ENCODE measurements around the gene MMP23B. TPM values are rescaled to one million over a fixed set of nuclear protein-coding genes. Genes with fewer than 3 reads are reported as not detected.

MMP23B gene
- total and polyA plus RNA-seq, 10 of the 15 experiments (the other 5 are each of a cell fraction or from before 2014, with no cell fraction given): 0.25 to 0.76 (median 0.34) TPM; not detected in 4

- no peak for TF ChIP-seq NFIC (IDR thresholded peaks at IDR 0.05; ENCODE audit: low read depth, low read length)
- no peak for TF ChIP-seq E2F8 (IDR thresholded peaks at IDR 0.05; ENCODE audit: low read depth, partially characterized antibody)
- TF ChIP-seq KAT2A (conservative IDR thresholded peaks at IDR 0.05; ENCODE audit: control insufficient read depth, low read depth, low read length): no peak
- TF ChIP-seq RBBP5 (conservative IDR thresholded peaks at IDR 0.05): no peak
- TF ChIP-seq NRF1 (conservative IDR thresholded peaks at IDR 0.05; ENCODE audit: low read depth, low read length): no peak
Measured at GRCh38 chr1:1664941-1665814, 33.2 kb downstream of the MMP23B start (continued).

GRCh38 chr1:1665815-1666251 lies 33.9 kb downstream of the MMP23B start:
- in situ Hi-C loops (cut with MboI): no loop called here
- ChIA-PET CTCF (interaction anchor here (2.3 kb wide), 1 partner anchor 13 kb away, joined by 13 read pairs; no protein-coding TSS in a partner anchor), SMC1A (ENCODE audit: uncharacterized antibody, unreplicated experiment) (no interaction called here), RAD21 (ENCODE audit: unreplicated experiment) (no interaction called here), POLR2A (interaction anchor here (1.1 kb wide), 1 partner anchor 12 kb away, joined by 4 read pairs; no protein-coding TSS in a partner anchor)
- BruUV-seq (replicated peaks): no TSS peak
- Histone ChIP-seq H3K36me3 (ENCODE audit: control insufficient read depth in 2 of 2, insufficient read depth in 2 of 2, low read length in 1 of 2) (peaks cover 6 to 7% of the 10 kb centered on the region in 2 experiments; a peak in 3 of 4 replicates), H2AFZ (ENCODE audit: control insufficient read depth, low read depth, low read length) (no peak overlapping the region), H4K20me1 (ENCODE audit: control insufficient read depth, insufficient read depth) (no peaks in the 10 kb centered on the region), H3K79me2 (ENCODE audit: control insufficient read depth, insufficient read depth, low read length) (no peaks in the 10 kb centered on the region), H3K27ac (ENCODE audit: control insufficient read depth, insufficient read depth) (no peak overlapping the region), H3K4me3 (no peak overlapping the region), H3K9ac (ENCODE audit: control insufficient read depth, insufficient read depth, low read length) (no peak overlapping the region), H3K27me3 (replicated peaks in 1 of 2; ENCODE audit: control insufficient read depth in 2 of 2, insufficient read depth in 2 of 2, low read length in 1 of 2) (no peaks in the 10 kb centered on the region), H3K4me1 (ENCODE audit: control insufficient read depth, insufficient read depth, low read length) (no peaks in the 10 kb centered on the region), H3K9me3 (replicated peaks; ENCODE audit: control insufficient read depth, insufficient read depth, low read length) (no peaks in the 10 kb centered on the region), H3K4me2 (ENCODE audit: control insufficient read depth, insufficient read depth) (no peak overlapping the region)
- intact Hi-C loops (cut with micrococcal nuclease; ENCODE audit: unreplicated experiment): no loop called here
- DNase-seq (ENCODE audit: low read depth, low spot score): no peak
- FAIRE-seq: no peak
- 96% methylated on average over 25 of the region's 25 CpGs for WGBS (ENCODE audit: insufficient coverage, insufficient replicate concordance, low lambda C conversion rate, missing lambda C conversion rate)
- ATAC-seq: peak; percentile 51; the same call in 2 of the 3 replicates
- TF ChIP-seq ZBTB33 (IDR thresholded peaks at IDR 0.05) (peak; percentile 52; the same call in 1 of the 2 replicates), ZBTB11 (CRISPR knock-in tag; IDR thresholded peaks at IDR 0.05) (no peak), RAD21 (IDR thresholded peaks at IDR 0.05; ENCODE audit: insufficient read depth, low read depth, low read length) (0 out of 2 replicates have a peak, but pooled peaks have one; percentile 3), CTCF (IDR thresholded peaks at IDR 0.05 in 2 of 3, conservative IDR thresholded peaks at IDR 0.05 in 1 of 3; ENCODE audit: control insufficient read depth in 2 of 3, extremely low read depth in 1 of 3, insufficient read depth in 1 of 3, low read depth in 3 of 3, low read length in 3 of 3) (peak; percentile 21 to 53 (median 47)), CHD1 (IDR thresholded peaks at IDR 0.05; ENCODE audit: low read depth, low read length) (no peak)

Data from GM12878 (cell line).